Measurements from ENCODE around the gene DENND1B.
"Not testable (repeated sequence)": the region's sequence is repeated elsewhere in the genome, so short reads cannot be mapped to it uniquely, and the experiment has no call there.

DNA sequence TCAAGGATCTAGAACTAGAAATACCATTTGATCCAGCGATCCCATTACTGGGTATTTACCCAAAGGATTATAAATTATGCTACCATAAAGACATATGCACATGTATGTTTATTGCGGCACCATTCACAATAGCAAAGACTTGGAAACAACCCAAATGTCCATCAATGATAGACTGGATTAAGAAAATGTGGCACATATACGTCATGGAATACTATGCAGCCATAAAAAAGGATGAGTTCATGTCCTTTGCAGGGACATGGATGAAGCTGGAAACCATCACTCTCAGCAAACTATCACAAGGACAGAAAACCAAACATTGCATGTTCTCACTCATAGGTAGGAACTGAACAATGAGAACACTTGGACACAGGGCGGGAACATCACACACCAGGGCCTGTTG lies 199.7 kb downstream of the DENND1B start:
- TF ChIP-seq, protein P1, sequence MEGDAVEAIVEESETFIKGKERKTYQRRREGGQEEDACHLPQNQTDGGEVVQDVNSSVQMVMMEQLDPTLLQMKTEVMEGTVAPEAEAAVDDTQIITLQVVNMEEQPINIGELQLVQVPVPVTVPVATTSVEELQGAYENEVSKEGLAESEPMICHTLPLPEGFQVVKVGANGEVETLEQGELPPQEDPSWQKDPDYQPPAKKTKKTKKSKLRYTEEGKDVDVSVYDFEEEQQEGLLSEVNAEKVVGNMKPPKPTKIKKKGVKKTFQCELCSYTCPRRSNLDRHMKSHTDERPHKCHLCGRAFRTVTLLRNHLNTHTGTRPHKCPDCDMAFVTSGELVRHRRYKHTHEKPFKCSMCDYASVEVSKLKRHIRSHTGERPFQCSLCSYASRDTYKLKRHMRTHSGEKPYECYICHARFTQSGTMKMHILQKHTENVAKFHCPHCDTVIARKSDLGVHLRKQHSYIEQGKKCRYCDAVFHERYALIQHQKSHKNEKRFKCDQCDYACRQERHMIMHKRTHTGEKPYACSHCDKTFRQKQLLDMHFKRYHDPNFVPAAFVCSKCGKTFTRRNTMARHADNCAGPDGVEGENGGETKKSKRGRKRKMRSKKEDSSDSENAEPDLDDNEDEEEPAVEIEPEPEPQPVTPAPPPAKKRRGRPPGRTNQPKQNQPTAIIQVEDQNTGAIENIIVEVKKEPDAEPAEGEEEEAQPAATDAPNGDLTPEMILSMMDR (conservative IDR thresholded peaks at IDR 0.05 in 1 of 2, IDR thresholded peaks at IDR 0.05 in 1 of 2; ENCODE audit: low read depth in 1 of 2, low read length in 2 of 2) = not testable (repeated sequence)
- TF ChIP-seq EZH2 (IDR thresholded peaks at IDR 0.05; ENCODE audit: low read length, missing control alignments) = not testable (repeated sequence)

Measured in fibroblast of lung (primary cell).